RCC 7860 (cell line): ENCODE measurements around the gene PDE8A.
"Not testable (repeated sequence)": the region's sequence is repeated elsewhere in the genome, so short reads cannot be mapped to it uniquely, and the experiment has no call there.

Experiments used
- DNase-seq: peaks from one replicate; pipeline ENCODE4 v3.0.0-alpha.2; 2015; ENCODE audit warnings: low spot score
- FAIRE-seq: peaks from 2 replicates; lab custom pipeline; 2012; peaks lifted over from hg19 to GRCh38; lab: Jason Lieb, UNC

PDE8A gene

GRCh38 chr15:84960391-84961113 lies 21.1 kb upstream of the PDE8A start:
- DNase-seq (no peak), FAIRE-seq (no peak)

GRCh38 chr15:84961114-84961452 lies 20.6 kb upstream of the PDE8A start:
- FAIRE-seq (peak; percentile 77), DNase-seq (peak; percentile 73)

- FAIRE-seq, result no peak
Measured at GRCh38 chr15:84961707-84962106, 19.9 kb upstream of the PDE8A start.

DNA sequence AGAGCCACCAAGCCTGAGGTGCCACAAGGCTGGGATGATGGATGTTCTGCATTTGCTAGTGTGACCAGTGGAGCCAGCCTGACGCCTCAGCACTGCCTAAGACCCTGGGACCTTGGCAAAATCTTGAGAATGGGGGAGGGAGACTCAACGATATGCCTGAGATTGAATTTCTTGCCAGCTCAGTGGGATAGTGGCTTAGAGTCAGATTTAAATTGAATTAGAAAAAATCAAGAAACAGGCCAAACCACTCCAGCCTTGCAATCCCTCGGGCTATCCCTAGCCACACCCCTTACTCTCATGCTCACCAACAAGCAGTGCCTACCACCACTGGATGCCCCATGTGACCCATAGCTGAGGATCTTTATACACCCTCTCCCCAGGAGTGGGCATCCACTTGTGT lies 18.7 kb upstream of the PDE8A start:
- DNase-seq (no peak), FAIRE-seq (no peak)

More at GRCh38 chr15:84961707-84962106, 19.9 kb upstream of the PDE8A start:
- peak; percentile 8 for DNase-seq

GRCh38 chr15:84967380-84967779 lies 14.3 kb upstream of the PDE8A start:
- no peak for DNase-seq
- FAIRE-seq, result no peak

DNA sequence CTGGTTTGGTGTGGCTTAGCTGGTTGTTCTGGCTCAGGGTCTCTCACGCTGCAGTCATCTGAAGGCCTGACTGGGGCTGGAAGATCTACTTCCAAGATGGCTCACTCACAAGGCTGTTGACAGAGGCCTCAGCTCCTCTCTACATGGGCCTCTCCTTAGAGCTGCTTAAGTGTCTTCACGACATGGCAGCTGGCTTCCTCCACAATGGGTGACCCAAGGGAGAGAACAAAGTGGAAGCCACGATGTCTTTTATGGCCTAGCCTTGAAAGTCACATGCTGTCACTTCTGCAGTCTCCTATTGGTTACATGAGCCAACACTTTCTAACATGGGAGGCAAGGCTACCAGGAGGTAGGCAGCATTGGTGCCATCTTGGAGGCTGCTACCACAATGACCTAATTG lies 13.4 kb upstream of the PDE8A start:
- no peak for DNase-seq
- no peak for FAIRE-seq

GRCh38 chr15:84969257-84969656 lies 12.4 kb upstream of the PDE8A start:
- DNase-seq, result no peak
- no peak for FAIRE-seq

DNA sequence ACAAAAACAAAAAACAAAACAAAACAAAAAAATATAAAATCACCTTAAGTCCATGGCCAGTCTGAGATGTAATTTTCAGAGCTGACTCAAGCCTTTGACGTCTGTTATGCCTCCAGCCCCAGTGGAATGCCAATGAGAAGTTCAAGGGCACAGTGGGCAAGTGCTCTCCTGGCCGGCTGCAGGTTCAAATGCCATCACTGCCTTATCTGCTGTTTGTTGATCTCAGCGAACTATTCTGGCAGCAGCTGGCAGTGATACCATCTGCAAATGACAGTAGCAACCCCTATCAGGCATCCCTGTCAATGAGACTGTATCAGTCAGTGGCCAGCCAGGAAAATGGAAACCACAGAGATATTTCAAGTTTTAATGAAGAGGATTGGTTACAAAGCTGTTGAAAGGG lies 10.8 kb upstream of the PDE8A start:
- no peak for FAIRE-seq
- no peak for DNase-seq

DNA sequence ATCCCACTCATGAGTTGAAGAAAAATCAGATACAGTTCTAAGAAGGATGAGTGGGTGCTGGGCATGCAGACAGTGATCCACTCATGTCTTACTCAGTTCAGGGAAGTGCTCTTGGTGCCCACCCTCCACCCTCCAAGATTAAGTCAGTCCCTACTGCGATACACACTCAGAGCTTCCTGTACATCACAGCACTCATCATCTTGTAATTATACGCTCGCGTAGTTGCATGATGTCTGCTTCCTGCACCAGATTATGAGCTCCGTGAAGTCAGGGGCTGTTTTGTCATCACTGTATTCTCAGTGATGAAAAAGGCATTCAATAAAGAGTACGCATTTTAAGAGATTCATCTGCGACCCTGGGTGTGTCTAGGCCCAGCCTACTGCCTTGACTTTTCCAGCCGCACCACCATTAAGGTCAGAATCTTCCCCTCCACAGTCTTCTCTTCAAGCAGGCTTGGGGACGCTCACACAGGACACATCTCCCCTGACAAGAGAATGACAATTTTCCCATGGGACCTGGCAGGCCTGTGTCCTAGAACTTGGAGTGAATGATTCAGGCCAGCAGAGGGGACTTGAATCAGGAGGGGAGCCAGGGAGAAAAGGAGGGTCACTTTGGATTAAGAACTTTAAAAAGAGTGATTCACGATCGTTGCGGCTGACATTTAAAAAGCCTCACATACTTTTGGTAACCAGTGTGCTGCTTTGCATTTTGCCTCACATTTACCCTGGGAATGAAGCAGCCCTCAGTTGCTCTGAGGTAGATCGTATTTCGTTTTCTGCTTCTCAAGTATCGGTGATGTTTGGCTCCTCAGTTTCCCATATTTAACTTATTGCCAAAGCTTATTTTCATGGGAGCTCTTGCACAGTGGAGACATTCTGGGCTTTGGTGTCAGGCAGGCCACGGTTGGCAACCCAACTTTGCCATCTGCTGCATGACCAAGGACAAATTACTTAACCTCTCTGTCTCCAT lies 7.9 kb upstream of the PDE8A start:
- FAIRE-seq, result no peak
- DNase-seq, result no peak

DNA sequence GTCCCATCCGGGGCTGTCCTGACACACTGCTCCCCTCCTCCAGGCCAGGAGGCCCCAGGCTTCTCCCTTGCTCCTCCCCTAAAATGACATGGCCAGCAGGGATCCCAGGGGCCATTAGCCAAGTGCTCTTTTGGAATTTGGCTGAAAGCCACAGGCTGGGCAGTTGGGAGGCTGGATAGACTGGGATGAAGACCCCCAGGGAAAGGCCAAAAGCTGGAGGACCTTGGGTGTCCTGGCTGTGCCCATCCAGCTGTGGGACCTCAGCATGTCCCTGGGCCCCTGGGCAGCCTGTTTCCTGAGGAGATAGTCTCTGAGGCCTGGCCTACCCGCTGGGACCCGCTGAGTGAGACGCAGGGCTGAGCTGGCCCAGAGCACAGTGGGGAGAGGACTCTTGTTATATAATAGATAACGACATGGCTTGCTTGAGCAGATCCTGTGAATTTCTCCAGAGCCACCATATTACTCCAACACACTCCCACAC lies 5.7 kb upstream of the PDE8A start:
- FAIRE-seq (no peak), DNase-seq (no peak)

GRCh38 chr15:84976746-84977345 lies 4.8 kb upstream of the PDE8A start:
- no peak for FAIRE-seq
- no peak for DNase-seq

- FAIRE-seq (no peak), DNase-seq (no peak)
Measured at GRCh38 chr15:84979651-84980050, 2.0 kb upstream of the PDE8A start.

DNA sequence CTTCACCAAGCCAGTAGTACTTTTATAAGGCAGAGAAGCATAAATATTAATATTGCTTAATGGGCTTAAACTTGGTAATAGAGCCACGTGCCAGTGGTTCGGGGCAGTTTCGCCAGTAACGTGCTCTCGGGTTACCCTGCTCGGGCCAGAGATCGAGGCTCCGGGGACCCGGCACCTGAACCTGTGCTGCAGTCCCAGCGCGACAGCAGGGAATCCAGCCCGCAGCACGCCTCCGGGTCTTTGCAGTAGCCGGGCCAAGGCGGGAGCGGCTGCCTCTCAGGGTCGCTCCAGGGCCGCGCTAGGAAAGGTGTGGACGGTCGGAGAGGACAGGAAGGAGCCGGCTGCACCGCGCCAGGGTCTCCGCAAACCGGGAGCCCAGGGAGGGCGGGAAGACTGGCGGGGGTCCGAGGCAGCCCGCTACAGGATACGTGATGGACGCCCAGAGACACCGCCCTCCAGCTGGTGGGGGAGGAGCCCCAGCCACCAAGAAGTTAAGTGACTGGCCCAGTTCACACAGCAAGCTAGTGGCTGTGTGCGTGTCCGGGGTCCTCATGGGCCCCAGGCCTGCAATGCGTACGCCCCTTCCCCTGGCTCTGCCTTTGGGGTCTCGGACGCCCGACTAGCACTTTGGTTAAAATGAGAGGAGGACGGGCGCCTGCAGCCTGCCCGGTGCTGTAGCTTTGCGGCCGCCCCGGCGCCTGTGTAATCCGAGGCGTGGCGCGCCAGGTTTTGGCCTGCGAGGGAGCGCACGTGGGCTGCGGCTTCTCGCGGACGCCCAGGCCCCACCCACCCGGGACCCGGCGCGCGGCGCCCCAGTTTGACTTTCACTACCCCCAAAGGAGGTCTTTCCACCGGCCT lies 1.2 kb upstream of the PDE8A start:
- DNase-seq (peak; percentile 64), FAIRE-seq (no peak)

GRCh38 chr15:84981054-84981710 lies 474 bp upstream of the PDE8A start:
- DNase-seq, result peak; percentile 94
- FAIRE-seq, result no peak

GRCh38 chr15:84982301-84982920 lies 755 bp downstream of the PDE8A start:
- FAIRE-seq (no peak), DNase-seq (peak; percentile 21)

- FAIRE-seq (no peak), DNase-seq (no peak)
Measured at GRCh38 chr15:84983294-84983693, 1.6 kb downstream of the PDE8A start.

- no peak for DNase-seq
- no peak for FAIRE-seq
Measured at GRCh38 chr15:84983711-84984110, 2.1 kb downstream of the PDE8A start.

DNA sequence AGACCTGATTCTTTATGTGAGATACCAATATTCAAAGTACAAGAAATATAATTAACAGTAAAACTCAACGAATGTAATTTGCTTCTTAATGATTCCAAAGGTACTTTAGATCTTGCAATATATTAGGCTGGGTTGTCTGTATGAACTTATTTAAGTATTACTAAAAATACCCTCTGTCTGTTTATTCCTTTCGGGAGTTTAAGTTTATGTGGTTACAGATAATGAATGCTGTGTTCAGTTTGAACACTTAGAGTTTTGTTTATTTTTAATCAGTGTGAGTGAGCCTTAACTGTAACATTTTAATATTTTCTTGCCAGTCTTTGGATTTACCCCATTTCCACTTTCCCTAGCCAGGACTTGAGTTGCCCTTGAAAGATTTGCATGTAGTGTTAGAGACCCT lies 3.5 kb downstream of the PDE8A start:
- DNase-seq, result no peak
- no peak for FAIRE-seq

GRCh38 chr15:84987351-84987750 lies 5.7 kb downstream of the PDE8A start:
- not testable (repeated sequence) for FAIRE-seq, DNase-seq
